HFF-Myc (cell line): ENCODE results near the gene FAM3B.

Experiments
- DNase-seq: peaks from one replicate; pipeline ENCODE4 v3.0.0-alpha.2; 2011; ENCODE audit warnings: low read depth; ENCODE audit errors: extremely low read depth
- H3K4me3 ChIP-seq: replicated peaks from 2 replicates; pipeline ENCODE4 v1.5.1; 2011; ENCODE audit warnings: low read depth, mild to moderate bottlenecking, control low read depth, low read length
- TF ChIP-seq, protein P1 (sequence below): IDR thresholded peaks from 2 replicates; pipeline ENCODE4 v1.5.1; 2012; ENCODE audit warnings: mild to moderate bottlenecking, low read depth, low read length, control low read depth; ENCODE audit errors: missing control alignments

Gene FAM3B

DNA sequence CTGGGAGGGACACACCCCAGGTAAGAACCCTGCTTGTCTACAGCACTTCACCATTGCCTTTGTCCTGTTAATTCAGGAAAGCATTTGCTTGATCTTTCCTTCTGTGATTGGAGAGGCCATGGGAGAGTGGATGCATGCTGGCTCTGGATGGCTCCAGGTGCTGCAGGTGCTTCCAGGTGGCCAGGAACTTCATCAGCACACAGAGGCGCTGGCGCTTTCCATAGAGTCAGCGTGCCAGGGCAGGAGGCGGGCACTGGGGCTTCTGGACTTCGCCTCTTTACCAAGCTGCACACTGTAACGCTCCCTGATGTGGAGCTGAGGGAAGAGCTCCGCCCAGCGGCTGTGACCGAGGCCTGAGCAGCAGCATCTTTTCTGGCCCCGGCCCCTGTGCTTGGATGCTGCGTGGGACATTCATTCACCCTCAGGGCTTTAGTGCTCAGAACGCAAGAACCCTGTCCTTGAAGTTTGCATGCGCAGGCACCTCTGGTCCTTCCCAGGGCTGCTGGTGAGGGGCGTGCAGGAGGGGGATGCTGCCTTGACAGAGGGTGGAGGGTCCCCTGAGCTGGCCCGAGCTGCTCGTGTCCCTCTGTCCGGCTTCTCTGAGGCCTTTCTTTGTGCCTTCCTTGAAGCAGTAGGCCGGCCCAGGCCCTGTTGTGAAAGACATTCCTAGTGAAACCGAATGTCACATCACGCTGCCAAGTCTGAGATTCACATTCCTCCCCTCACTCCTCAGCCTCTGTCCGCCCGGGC lies 43.6 kb downstream of the FAM3B start:
- TF ChIP-seq, protein P1, sequence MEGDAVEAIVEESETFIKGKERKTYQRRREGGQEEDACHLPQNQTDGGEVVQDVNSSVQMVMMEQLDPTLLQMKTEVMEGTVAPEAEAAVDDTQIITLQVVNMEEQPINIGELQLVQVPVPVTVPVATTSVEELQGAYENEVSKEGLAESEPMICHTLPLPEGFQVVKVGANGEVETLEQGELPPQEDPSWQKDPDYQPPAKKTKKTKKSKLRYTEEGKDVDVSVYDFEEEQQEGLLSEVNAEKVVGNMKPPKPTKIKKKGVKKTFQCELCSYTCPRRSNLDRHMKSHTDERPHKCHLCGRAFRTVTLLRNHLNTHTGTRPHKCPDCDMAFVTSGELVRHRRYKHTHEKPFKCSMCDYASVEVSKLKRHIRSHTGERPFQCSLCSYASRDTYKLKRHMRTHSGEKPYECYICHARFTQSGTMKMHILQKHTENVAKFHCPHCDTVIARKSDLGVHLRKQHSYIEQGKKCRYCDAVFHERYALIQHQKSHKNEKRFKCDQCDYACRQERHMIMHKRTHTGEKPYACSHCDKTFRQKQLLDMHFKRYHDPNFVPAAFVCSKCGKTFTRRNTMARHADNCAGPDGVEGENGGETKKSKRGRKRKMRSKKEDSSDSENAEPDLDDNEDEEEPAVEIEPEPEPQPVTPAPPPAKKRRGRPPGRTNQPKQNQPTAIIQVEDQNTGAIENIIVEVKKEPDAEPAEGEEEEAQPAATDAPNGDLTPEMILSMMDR = peak; percentile 18
- H3K4me3 ChIP-seq = no peak overlapping the region
- no peak for DNase-seq

DNA sequence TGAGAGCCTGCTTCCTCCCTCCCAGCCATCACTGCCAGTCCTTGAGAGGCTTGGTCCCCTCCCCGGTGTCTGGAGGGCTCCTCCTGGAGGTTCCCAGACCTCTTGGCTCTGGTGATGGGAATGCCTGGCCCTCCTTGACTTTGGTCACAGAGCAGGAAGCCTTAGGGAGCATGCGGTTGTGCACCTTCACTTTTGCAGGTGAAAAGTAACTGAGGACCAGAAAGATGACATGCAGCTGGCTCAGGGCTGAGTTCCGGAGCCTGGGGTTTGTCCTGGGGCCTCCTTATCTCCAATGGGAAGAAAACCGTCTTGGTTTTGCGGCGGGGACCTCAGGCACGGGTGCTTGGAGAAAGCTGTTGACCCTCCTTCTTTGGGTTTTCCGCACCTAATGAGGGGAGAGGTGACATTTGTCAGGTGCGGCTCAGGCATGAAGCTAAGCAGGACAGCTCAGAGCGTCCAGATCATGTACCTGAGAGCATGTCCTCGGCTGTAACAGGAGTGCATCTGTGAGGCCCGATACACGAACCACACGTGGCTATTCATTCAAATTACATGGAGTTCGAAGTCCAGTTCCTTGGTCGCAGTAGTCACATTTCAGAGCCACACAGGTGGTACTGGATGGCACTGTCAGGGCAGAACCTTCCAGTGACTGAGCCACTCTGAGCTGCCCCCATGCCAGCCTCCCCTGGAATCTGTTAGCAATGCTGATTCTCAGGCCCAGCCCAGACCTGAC lies 44.6 kb downstream of the FAM3B start:
- TF ChIP-seq, protein P1 = no peak
- no peak for DNase-seq
- H3K4me3 ChIP-seq = peak overlapping the region; percentile 40; the same call in 1 of the 2 replicates

DNA sequence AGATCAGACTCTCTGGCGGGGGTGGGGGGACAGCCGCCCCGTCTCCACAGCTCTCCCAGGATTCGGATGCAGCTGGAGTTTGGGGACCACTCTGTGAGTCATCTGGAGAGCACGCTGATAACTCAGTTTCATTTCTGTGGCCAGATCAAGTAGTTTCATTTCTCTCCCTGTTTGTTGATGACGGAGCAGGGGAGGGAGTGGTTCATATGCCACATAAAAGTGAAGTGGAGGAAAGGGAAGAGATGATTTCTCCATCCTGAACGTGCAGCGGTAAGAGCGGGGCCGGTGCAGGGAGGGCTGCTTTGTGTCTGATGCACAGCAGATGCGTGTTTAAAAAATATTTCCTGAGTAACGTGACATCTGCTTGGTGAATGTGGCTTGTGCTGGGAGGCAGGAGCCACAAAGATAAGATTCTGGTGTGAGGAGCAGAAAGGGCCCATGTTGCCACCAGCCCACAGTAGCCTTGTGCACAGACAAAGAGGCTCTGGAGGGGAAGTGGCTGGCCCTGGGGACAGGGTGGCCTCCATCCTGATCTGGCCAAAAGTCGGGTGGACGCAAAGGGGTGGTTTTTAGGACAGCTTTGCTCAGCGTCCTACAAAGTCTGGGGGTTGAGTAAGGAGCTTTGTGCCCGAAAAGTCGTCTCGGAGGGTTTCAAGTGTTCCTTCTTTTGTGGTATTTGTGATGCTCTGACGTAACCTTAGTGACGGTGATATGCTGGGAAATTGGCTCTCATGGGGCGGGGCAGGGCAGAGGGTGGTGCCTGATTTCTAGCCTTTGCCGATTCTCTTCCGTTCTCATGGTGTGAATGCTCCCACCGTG lies 45.4 kb downstream of the FAM3B start, which contains the start of gene MX2:
MX2 (plus strand) TSS at position 242 of the 819 bp plus-strand sequence. CDS start 14,880 bp downstream, outside the sequence.
- peak within 1 kb of the TSS; percentile 40 for H3K4me3 ChIP-seq
- TF ChIP-seq, protein P1 = no peak
- DNase-seq = peak; percentile 61

DNA sequence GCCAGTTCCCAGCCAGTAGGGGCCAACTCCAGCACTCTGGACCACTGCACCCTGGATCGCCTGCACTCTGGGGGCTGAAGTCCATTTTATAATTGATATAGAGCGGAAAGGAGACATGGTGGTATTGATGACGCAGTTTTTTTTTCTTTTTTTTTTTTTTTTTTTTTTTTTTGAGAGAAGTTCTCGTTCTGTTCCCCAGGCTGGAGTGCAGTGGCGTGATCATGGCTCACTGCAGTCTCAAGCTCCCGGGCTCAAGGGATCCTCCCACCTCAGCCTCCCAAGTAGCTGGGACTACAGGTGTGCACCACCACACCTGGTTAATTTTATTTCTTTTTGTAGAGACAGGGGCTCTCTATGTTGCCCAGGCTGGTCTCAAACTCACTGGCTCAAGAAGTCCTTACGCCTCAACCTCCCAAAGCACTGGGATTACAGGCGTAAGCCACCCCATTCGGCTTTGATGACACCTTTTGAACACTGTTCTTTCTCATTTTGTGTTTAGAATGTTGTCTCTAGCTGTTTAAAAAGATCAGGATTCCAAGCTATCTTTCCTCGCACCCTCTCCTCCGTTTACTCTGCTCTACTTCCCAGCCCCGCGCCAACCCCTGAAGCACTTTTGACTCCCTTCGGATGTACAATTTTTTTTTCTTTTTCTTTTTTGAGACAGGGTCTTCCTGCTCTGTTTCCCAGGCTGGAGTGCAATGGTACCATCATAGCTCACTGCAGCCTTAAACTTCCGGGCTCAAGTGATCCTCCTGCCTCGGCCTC lies 46.2 kb downstream of the FAM3B start:
- peak overlapping the region; percentile 40 for H3K4me3 ChIP-seq
- TF ChIP-seq, protein P1 = no peak
- no peak for DNase-seq

DNA sequence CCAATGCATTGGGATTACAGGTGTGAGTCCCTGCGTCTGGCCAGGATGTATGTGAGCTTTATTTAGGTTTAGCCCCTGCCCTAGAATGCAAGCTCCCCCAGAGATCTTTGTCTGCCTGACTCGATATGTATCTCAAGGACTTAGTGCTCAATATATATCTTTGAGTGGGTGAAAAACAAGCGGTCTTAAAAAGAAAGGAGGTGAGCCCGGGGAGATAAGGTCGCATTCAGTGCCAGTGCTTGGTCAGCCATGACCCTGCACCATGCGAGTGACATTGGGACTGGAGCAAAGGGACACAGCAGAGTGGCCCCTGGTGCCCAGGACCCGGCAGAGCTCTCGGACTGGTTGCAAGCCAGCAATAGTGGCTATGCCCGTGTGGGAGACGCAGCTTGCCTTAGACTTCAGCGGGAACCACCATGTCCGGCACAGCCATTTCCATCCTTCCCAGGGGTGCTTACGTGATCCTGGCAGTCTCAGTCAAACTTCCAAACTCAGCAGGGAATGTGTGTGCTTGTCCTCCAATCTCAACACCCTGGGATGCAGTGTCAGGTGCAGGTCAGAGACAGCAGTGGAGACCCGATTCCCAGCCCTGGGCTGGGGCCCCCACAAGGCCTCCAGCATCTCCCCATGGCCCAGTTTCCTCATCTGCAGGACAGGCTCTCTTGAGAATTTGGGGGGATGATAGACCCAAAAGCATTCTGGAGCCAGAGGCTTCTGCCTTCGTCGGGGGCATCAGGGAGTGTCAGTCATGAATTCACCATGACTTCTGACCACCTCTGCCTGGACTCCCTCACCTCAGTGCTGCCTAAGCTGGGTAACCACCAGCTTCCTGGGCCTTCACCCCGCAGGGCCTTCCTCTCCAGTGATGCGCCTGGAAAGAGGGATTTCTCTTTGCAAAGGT lies 47.0 kb downstream of the FAM3B start:
- DNase-seq = no peak
- no peak overlapping the region for H3K4me3 ChIP-seq
- TF ChIP-seq, protein P1 = no peak
